T-cell (primary cell): ENCODE data around the gene CCR2. TPM values are rescaled to one million over a fixed set of nuclear protein-coding genes. Genes with fewer than 3 reads are reported as not detected.
"Not testable (repeated sequence)": the region's sequence is repeated elsewhere in the genome, so short reads cannot be mapped to it uniquely, and the experiment has no call there.

Experiments
- ATAC-seq, 4 experiments: fragments of 200-7000 bp in 3 of 4; fragments of 150-1000 bp in 1 of 4; cut with Tn5 transposase; replicated peaks in 1 of 4; 1 replicate in 3 of 4; 2 replicates in 1 of 4; pipeline ENCODE4 v1.10.0; 2021; ENCODE audit warnings: moderate library complexity in 3 of 4, mild to moderate bottlenecking in 2 of 4, moderate number of reproducible peaks in 1 of 4
- CTCF ChIA-PET, 2 donors: fragments of 300-600 bp; sonication (Branson Sonifier 250); formaldehyde crosslinking; loops; one replicate each; lab custom pipeline; 2022; ENCODE audit warnings: antibody characterized with exemption in 2 of 2; lab: Charles Lee
- POLR2A ChIA-PET, 2 donors: fragments of 300-600 bp; sonication (Branson Sonifier 250); formaldehyde crosslinking; loops; one replicate each; lab custom pipeline; 2022; ENCODE audit warnings: antibody characterized with exemption in 2 of 2; lab: Charles Lee
- DNase-seq, 35 experiments: peaks; one replicate each; pipeline versions ENCODE4 v3.0.0 to v3.0.0-alpha.2; 2013 to 2023
- H3K27ac ChIP-seq: one replicate; pipeline ENCODE4 v1.5.1; 2013; ENCODE audit warnings: low read length
- H3K27me3 ChIP-seq, 2 experiments: replicated peaks in 1 of 2; 1 replicate in 1 of 2; 2 replicates in 1 of 2; pipeline versions ENCODE4 v1.6.1 to v1.7.0; 2013; ENCODE audit warnings: low read length in 1 of 2, mixed read lengths in 1 of 2; ENCODE audit not compliant: control insufficient read depth in 2 of 2, insufficient read depth in 2 of 2; ENCODE audit errors: extremely low read depth in 1 of 2
- H3K36me3 ChIP-seq, 2 donors: 1 replicate in 1 of 2; 2 replicates in 1 of 2; pipeline versions ENCODE4 v1.6.1 to v1.7.0; 2013; ENCODE audit warnings: low read length in 1 of 2; ENCODE audit not compliant: control insufficient read depth in 2 of 2, insufficient read depth in 1 of 2; ENCODE audit errors: extremely low read depth in 1 of 2
- H3K4me1 ChIP-seq, 2 experiments: 1 replicate in 1 of 2; 2 replicates in 1 of 2; pipeline versions ENCODE4 v1.6.1 to v1.7.0; 2013; ENCODE audit warnings: low read length in 2 of 2, mixed read lengths in 1 of 2; ENCODE audit not compliant: insufficient read depth in 2 of 2, control insufficient read depth in 1 of 2; ENCODE audit errors: extremely low read depth in 1 of 2
- H3K4me3 ChIP-seq, 2 donors: 1 replicate in 1 of 2; 2 replicates in 1 of 2; pipeline versions ENCODE4 v1.5.1 to v1.7.0; 2013; ENCODE audit warnings: mild to moderate bottlenecking in 2 of 2, low read length in 1 of 2, moderate library complexity in 1 of 2; ENCODE audit not compliant: control insufficient read depth in 1 of 2; ENCODE audit errors: extremely low read depth in 1 of 2
- H3K9me3 ChIP-seq: 2 replicates; pipeline ENCODE4 v1.7.0; 2013
- H3K27ac Mint-ChIP-seq, 2 donors: one replicate each; pipeline ENCODE4 v1.8.0; 2020 to 2021; ENCODE audit warnings: mild to moderate bottlenecking in 2 of 2, mixed read lengths in 2 of 2
- H3K27me3 Mint-ChIP-seq, 2 donors: one replicate each; pipeline ENCODE4 v1.8.0; 2021 to 2022; ENCODE audit warnings: mixed read lengths in 2 of 2
- H3K36me3 Mint-ChIP-seq: one replicate; pipeline ENCODE4 v1.8.0; 2021; ENCODE audit warnings: mixed read lengths
- H3K4me1 Mint-ChIP-seq, 3 donors: one replicate each; pipeline ENCODE4 v1.8.0; 2020 to 2022; ENCODE audit warnings: mixed read lengths in 3 of 3, mild to moderate bottlenecking in 1 of 3
- H3K4me3 Mint-ChIP-seq, 3 donors: one replicate each; pipeline ENCODE4 v1.8.0; 2020 to 2022; ENCODE audit warnings: mild to moderate bottlenecking in 3 of 3, mixed read lengths in 3 of 3, moderate library complexity in 3 of 3
- H3K9me3 Mint-ChIP-seq, 3 donors: one replicate each; pipeline ENCODE4 v1.8.0; 2020 to 2022; ENCODE audit warnings: mixed read lengths in 3 of 3
- WGBS: methylation state at CpG from one replicate; pipeline ENCODE4 v1.1.5; 2013; ENCODE audit warnings: missing lambda C conversion rate; ENCODE audit not compliant: insufficient coverage; 5-methylcytosine and 5-hydroxymethylcytosine counted together
- total RNA-seq, 35 experiments: library from RNA in 6 of 35; stranded (reverse) in 6 of 35; fragments of 120-200 nt in 1 of 35; gene quantifications; one replicate each; pipeline versions ENCODE4 v1.2.1 to v1.2.4 and lab custom pipeline; 2013 to 2026

CCR2 gene
- total RNA-seq, 5 donors from 2014 or later (not counting 1 experiment from before 2014, with no cell fraction given): 3.3 to 15.1 (median 8.1) TPM

GRCh38 chr3:46383951-46384330 lies 30.0 kb downstream of the CCR2 start:
- peaks cover 5 to 20% of the 10 kb centered on the region in 2 experiments for H3K4me1 ChIP-seq
- no peak overlapping the region for H3K27ac ChIP-seq
- no peak overlapping the region for H3K4me3 ChIP-seq
- ATAC-seq: no peak
- no peaks in the 10 kb centered on the region for H3K27me3 ChIP-seq
- H3K4me1 Mint-ChIP-seq: peaks cover 25 to 33% (median 30%) of the 10 kb centered on the region in 3 donors
- H3K27me3 Mint-ChIP-seq: peaks cover 1 to 5% of the 10 kb centered on the region in 2 donors
- H3K9me3 ChIP-seq: no peaks in the 10 kb centered on the region
- no peaks in the 10 kb centered on the region for H3K36me3 Mint-ChIP-seq
- WGBS: 27% methylated on average over 2 of the region's 5 CpGs
- H3K36me3 ChIP-seq: no peaks in the 10 kb centered on the region
- H3K9me3 Mint-ChIP-seq: no peaks in the 10 kb centered on the region
- H3K27ac Mint-ChIP-seq: no peak overlapping the region
- no peak overlapping the region for H3K4me3 Mint-ChIP-seq
- ChIA-PET POLR2A (interaction anchor here in 1 of 2 donors (0.6 kb wide), 1 partner anchor 69 kb away, joined by 3 read pairs; no protein-coding TSS in a partner anchor), CTCF (interaction anchor here in 1 of 2 donors (2.0 kb wide), 1 partner anchor 13 kb away, joined by 7 read pairs; the partner anchor contains the start of gene CCR5)
- no peak for DNase-seq

DNA sequence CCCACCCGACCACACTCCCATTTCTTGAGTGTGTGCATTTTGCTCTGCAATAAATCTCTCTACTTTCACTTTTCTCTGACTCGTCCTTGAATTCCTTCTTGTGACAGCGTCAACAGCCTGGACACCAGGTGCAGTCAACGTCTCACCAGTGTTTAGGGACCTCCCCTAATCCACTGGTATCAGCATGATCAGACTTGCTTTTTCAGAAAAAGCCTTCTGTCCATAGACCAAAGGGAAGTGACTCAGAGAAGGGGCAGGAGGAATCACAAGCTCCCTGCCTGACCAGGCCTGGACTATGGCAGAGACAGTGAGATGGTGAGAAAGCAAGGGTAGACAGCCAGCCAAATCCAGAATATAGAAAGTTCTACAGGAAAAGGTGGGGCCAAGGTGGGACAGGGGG lies 32.3 kb downstream of the CCR2 start:
- POLR2A ChIA-PET: no interaction called here

GRCh38 chr3:46388847-46389246 lies 34.9 kb downstream of the CCR2 start:
- CTCF ChIA-PET, POLR2A ChIA-PET, ATAC-seq: not testable (repeated sequence)

More for the DNA sequence above, 32.3 kb downstream of the CCR2 start:
- no peak for ATAC-seq
- H3K27ac Mint-ChIP-seq: peak overlapping the region in 1 of 2 donors; percentile 38
- H3K27ac ChIP-seq: no peak overlapping the region
- no peak overlapping the region for H3K4me3 ChIP-seq
- H3K36me3 Mint-ChIP-seq: no peaks in the 10 kb centered on the region
- H3K4me3 Mint-ChIP-seq: no peak overlapping the region
- peaks cover 1 to 5% of the 10 kb centered on the region in 2 donors for H3K27me3 Mint-ChIP-seq
- WGBS: 46% methylated on average over 4 of the region's 4 CpGs
- H3K36me3 ChIP-seq: no peaks in the 10 kb centered on the region
- H3K27me3 ChIP-seq: no peaks in the 10 kb centered on the region
- no peaks in the 10 kb centered on the region for H3K9me3 ChIP-seq
- H3K4me1 ChIP-seq: peaks cover 5 to 7% of the 10 kb centered on the region in 2 experiments
- H3K9me3 Mint-ChIP-seq: no peaks in the 10 kb centered on the region
- CTCF ChIA-PET: interaction anchor here in 1 of 2 donors (2.0 kb wide), 1 partner anchor 110 kb away, joined by 4 read pairs; no protein-coding TSS in a partner anchor
- DNase-seq: no peak
- H3K4me1 Mint-ChIP-seq: peaks cover 14 to 21% (median 21%) of the 10 kb centered on the region in 3 donors

GRCh38 chr3:46389306-46389705 lies 35.4 kb downstream of the CCR2 start:
- H3K27ac ChIP-seq: no peak overlapping the region
- H3K4me1 ChIP-seq: peaks cover 0 to 3% of the 10 kb centered on the region in 2 experiments
- CTCF ChIA-PET: no interaction called here
- peaks cover 1 to 5% of the 10 kb centered on the region in 2 donors for H3K27me3 Mint-ChIP-seq
- H3K27me3 ChIP-seq: no peaks in the 10 kb centered on the region
- no peak overlapping the region for H3K4me3 Mint-ChIP-seq
- H3K9me3 Mint-ChIP-seq: no peaks in the 10 kb centered on the region
- DNase-seq (no peak), ATAC-seq (no peak)
- POLR2A ChIA-PET: interaction anchor here in 1 of 2 donors (0.5 kb wide), 1 partner anchor 69 kb away, joined by 4 read pairs; no protein-coding TSS in a partner anchor
- H3K9me3 ChIP-seq: no peaks in the 10 kb centered on the region
- WGBS: 88% methylated on average over 6 of the region's 6 CpGs
- peaks cover 0 to 8% (median 7%) of the 10 kb centered on the region in 3 donors for H3K4me1 Mint-ChIP-seq
- H3K27ac Mint-ChIP-seq: no peak overlapping the region
- no peaks in the 10 kb centered on the region for H3K36me3 Mint-ChIP-seq
- no peak overlapping the region for H3K4me3 ChIP-seq
- no peaks in the 10 kb centered on the region for H3K36me3 ChIP-seq

More at GRCh38 chr3:46388847-46389246, 34.9 kb downstream of the CCR2 start:
- H3K9me3 ChIP-seq, H3K9me3 Mint-ChIP-seq, H3K36me3 Mint-ChIP-seq, H3K4me1 ChIP-seq, H3K4me3 Mint-ChIP-seq, H3K36me3 ChIP-seq, H3K27ac Mint-ChIP-seq, DNase-seq, H3K27ac ChIP-seq, H3K27me3 Mint-ChIP-seq, H3K27me3 ChIP-seq, H3K4me3 ChIP-seq: not testable (repeated sequence)
- peaks cover 3 to 11% (median 10%) of the 10 kb centered on the region in 3 donors for H3K4me1 Mint-ChIP-seq
- 99% methylated on average over 4 of the region's 4 CpGs for WGBS

- WGBS: 91% methylated on average over 4 of the region's 5 CpGs
- H3K4me1 ChIP-seq, H3K4me3 ChIP-seq, H3K36me3 ChIP-seq, CTCF ChIA-PET, DNase-seq, H3K27me3 Mint-ChIP-seq, H3K27ac ChIP-seq, H3K27ac Mint-ChIP-seq, H3K4me1 Mint-ChIP-seq, H3K9me3 ChIP-seq, H3K27me3 ChIP-seq, H3K9me3 Mint-ChIP-seq, ATAC-seq, H3K36me3 Mint-ChIP-seq, H3K4me3 Mint-ChIP-seq, POLR2A ChIA-PET: not testable (repeated sequence)
Observed at GRCh38 chr3:46391526-46391925, 37.6 kb downstream of the CCR2 start.

- no peaks in the 10 kb centered on the region for H3K36me3 ChIP-seq
- DNase-seq (no peak), ATAC-seq (no peak)
- no peak overlapping the region for H3K4me3 Mint-ChIP-seq
- no peaks in the 10 kb centered on the region for H3K36me3 Mint-ChIP-seq
- no peaks in the 10 kb centered on the region for H3K9me3 ChIP-seq
- H3K4me1 Mint-ChIP-seq: peaks cover 0 to 4% (median 0%) of the 10 kb centered on the region in 3 donors
- no peak overlapping the region for H3K27ac ChIP-seq
- POLR2A ChIA-PET: no interaction called here
- H3K27ac Mint-ChIP-seq: no peak overlapping the region
- CTCF ChIA-PET: interaction anchor here in 1 of 2 donors (0.5 kb wide), 1 partner anchor 1230 kb away, joined by 8 read pairs; no protein-coding TSS in a partner anchor
- no peak overlapping the region for H3K4me3 ChIP-seq
- H3K9me3 Mint-ChIP-seq: no peaks in the 10 kb centered on the region
- 80% methylated on average over 1 of the region's 2 CpGs for WGBS
- peaks cover 0 to 2% of the 10 kb centered on the region in 2 donors for H3K27me3 Mint-ChIP-seq
- H3K4me1 ChIP-seq: peaks cover 0 to 4% of the 10 kb centered on the region in 2 experiments
- H3K27me3 ChIP-seq: no peaks in the 10 kb centered on the region
Observed at GRCh38 chr3:46393011-46393410, 39.1 kb downstream of the CCR2 start.
